Astrocyte (in vitro differentiated cells and primary cell): Measurements from ENCODE around the gene REEP6. TPM values are rescaled to one million over a fixed set of nuclear protein-coding genes. Genes with fewer than 3 reads are reported as not detected.

Experiments
- DNase-seq: peaks from one replicate; pipeline ENCODE4 v3.0.0-alpha.2; 2010; ENCODE audit warnings: low read depth
- FAIRE-seq: peaks from 2 replicates; lab custom pipeline; 2011; peaks lifted over from hg19 to GRCh38; lab: Jason Lieb, UNC
- H2AFZ ChIP-seq: 2 replicates; pipeline ENCODE4 v1.6.0; 2012; ENCODE audit warnings: low read depth, low read length, inconsistent platforms
- H3K27ac ChIP-seq: 2 replicates; pipeline ENCODE4 v1.5.1; 2011; ENCODE audit warnings: low read depth, low read length, inconsistent platforms
- H3K27me3 ChIP-seq: 2 replicates; pipeline ENCODE4 v1.6.0; 2011; ENCODE audit warnings: low read length, inconsistent platforms; ENCODE audit not compliant: insufficient read depth
- H3K36me3 ChIP-seq: 2 replicates; pipeline ENCODE4 v1.5.1; 2011; ENCODE audit warnings: low read length, inconsistent platforms; ENCODE audit not compliant: insufficient read depth
- H3K4me1 ChIP-seq: 2 replicates; pipeline ENCODE4 v1.5.1; 2011; ENCODE audit warnings: low read length, inconsistent platforms; ENCODE audit not compliant: insufficient read depth
- H3K4me2 ChIP-seq: 2 replicates; pipeline ENCODE4 v1.6.0; 2012; ENCODE audit warnings: low read length, inconsistent platforms
- H3K4me3 ChIP-seq: 2 replicates; pipeline ENCODE4 v1.5.1; 2011; ENCODE audit warnings: low read depth, mild to moderate bottlenecking, low read length, inconsistent platforms; ENCODE audit not compliant: insufficient read depth
- H3K79me2 ChIP-seq: 2 replicates; pipeline ENCODE4 v1.6.0; 2012; ENCODE audit warnings: mild to moderate bottlenecking, low read length, inconsistent platforms; ENCODE audit not compliant: insufficient read depth
- H3K9ac ChIP-seq: 2 replicates; pipeline ENCODE4 v1.6.0; 2012; ENCODE audit warnings: mild to moderate bottlenecking, low read length, inconsistent platforms
- H3K9me3 ChIP-seq: 2 replicates; pipeline ENCODE4 v1.5.1; 2012; ENCODE audit warnings: low read depth, mild to moderate bottlenecking, low read length, inconsistent platforms; ENCODE audit not compliant: insufficient read depth
- H4K20me1 ChIP-seq: 2 replicates; pipeline ENCODE4 v1.6.0; 2012; ENCODE audit warnings: low read length, inconsistent platforms; ENCODE audit not compliant: insufficient read depth
- H3K27ac Mint-ChIP-seq: one replicate; pipeline ENCODE4 v1.8.0; 2021; ENCODE audit warnings: mild to moderate bottlenecking, mixed read lengths; ENCODE audit not compliant: unreplicated experiment
- H3K27me3 Mint-ChIP-seq: one replicate; pipeline ENCODE4 v1.8.0; 2021; ENCODE audit warnings: low read depth, mixed read lengths; ENCODE audit not compliant: unreplicated experiment
- H3K36me3 Mint-ChIP-seq: one replicate; pipeline ENCODE4 v1.8.0; 2021; ENCODE audit warnings: low read depth, mixed read lengths; ENCODE audit not compliant: unreplicated experiment
- H3K4me1 Mint-ChIP-seq: one replicate; pipeline ENCODE4 v1.8.0; 2021; ENCODE audit warnings: low read depth, mixed read lengths; ENCODE audit not compliant: unreplicated experiment
- H3K4me3 Mint-ChIP-seq: one replicate; pipeline ENCODE4 v1.8.0; 2021; ENCODE audit warnings: mild to moderate bottlenecking, moderate library complexity, mixed read lengths; ENCODE audit not compliant: unreplicated experiment
- H3K9me3 Mint-ChIP-seq: one replicate; pipeline ENCODE4 v1.8.0; 2021; ENCODE audit warnings: mild to moderate bottlenecking, mixed read lengths; ENCODE audit not compliant: unreplicated experiment
- CTCF ChIP-seq: IDR thresholded peaks from 2 replicates; pipeline ENCODE4 v1.5.1; 2011; ENCODE audit warnings: low read depth, mild to moderate bottlenecking, inconsistent platforms, low read length, moderate library complexity; ENCODE audit not compliant: insufficient read depth
- EZH2 ChIP-seq: IDR thresholded peaks from 2 replicates; pipeline ENCODE4 v1.6.1; 2012; ENCODE audit warnings: mild to moderate bottlenecking, low read length, inconsistent platforms; ENCODE audit not compliant: insufficient read depth
- total RNA-seq: library from RNA; stranded (reverse); gene quantifications from 2 replicates; pipeline ENCODE4 v1.2.1, GENCODE V29; 2021

REEP6 gene
- total RNA-seq, 1 donor from 2014 or later: 5.7 TPM

DNA sequence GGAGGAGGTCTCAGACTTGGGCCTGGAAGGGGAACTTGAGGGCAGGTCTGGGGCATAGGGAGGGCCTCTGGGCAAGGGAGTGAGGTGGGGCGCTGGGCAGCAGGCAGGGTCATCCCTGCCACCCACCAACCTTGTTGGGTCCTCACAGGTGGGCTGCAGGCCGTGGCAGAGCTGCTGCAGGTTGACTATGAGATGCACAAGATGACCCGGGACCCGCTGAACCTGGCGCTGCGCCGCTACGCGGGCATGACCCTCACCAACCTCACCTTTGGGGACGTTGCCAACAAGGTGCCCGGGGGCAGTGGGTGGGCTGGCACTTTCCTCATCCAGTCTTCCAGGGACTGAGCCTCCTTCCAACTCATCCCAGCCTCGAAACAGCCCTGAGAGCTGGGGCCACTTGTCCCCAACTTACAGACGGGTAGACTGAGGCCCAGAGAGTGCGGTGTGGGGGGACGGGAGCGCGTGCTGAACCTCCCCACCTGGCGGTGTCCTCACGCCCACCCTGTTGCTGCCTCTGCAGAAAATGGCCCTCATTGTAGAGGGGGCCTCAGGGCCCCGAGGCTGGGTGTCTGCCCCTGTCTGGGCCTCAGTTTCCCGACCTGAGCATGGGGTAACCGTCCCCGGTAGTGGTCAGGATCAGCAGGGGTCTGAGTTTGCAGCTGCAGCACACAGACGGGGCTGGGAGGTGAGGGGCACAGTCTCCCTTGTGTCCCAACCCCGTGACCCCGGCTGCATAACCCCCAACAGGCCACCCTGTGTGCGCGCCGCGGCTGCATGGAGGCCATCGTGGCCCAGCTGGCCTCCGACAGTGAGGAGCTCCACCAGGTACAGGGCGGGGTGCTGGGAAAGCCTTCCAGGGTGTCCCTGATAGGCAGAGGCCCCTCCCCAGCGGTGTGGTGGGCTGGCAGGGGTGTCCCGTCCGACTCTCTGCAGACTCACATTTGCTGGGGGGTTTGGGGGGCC is 30.7 kb upstream of the REEP6 start:
- H3K9me3 Mint-ChIP-seq: no peaks in the 10 kb centered on the region
- TF ChIP-seq CTCF: no peak
- TF ChIP-seq EZH2: no peak
- H3K27me3 Mint-ChIP-seq: peaks cover 16% of the 10 kb centered on the region
- Histone ChIP-seq H3K79me2 (no peaks in the 10 kb centered on the region), H3K9ac (no peak overlapping the region), H4K20me1 (no peaks in the 10 kb centered on the region), H3K36me3 (no peaks in the 10 kb centered on the region), H3K27me3 (peaks cover 2% of the 10 kb centered on the region), H3K4me1 (no peaks in the 10 kb centered on the region), H3K9me3 (no peaks in the 10 kb centered on the region), H3K4me3 (no peak overlapping the region), H2AFZ (no peak overlapping the region), H3K27ac (no peak overlapping the region), H3K4me2 (no peak overlapping the region)
- FAIRE-seq (no peak), DNase-seq (no peak)
- no peaks in the 10 kb centered on the region for H3K4me1 Mint-ChIP-seq
- peaks cover 9% of the 10 kb centered on the region for H3K36me3 Mint-ChIP-seq
- no peak overlapping the region for H3K4me3 Mint-ChIP-seq
- H3K27ac Mint-ChIP-seq: no peak overlapping the region

DNA sequence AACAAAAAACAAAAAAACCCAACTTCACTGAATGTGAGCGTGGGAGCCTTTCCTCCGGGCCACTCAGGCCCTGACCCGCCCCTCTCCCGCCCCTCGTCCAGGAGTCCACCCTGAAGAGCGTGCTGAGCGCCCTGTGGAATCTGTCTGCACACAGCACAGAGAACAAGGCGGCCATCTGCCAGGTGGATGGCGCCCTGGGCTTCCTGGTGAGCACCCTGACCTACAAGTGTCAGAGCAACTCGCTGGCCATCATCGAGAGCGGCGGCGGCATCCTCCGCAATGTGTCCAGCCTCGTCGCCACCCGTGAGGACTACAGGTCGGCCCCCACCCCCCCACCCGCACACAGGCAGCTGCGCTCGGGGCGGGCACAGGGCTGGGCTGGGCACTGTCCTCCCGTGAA is 29.1 kb upstream of the REEP6 start:
- Mint-ChIP-seq H3K27ac (no peak overlapping the region), H3K4me3 (no peak overlapping the region), H3K9me3 (no peaks in the 10 kb centered on the region), H3K4me1 (no peaks in the 10 kb centered on the region), H3K36me3 (peaks cover 6% of the 10 kb centered on the region), H3K27me3 (peaks cover 16% of the 10 kb centered on the region)
- Histone ChIP-seq H2AFZ (no peak overlapping the region), H3K9ac (no peak overlapping the region), H3K9me3 (no peaks in the 10 kb centered on the region), H3K4me1 (no peaks in the 10 kb centered on the region), H3K4me2 (no peak overlapping the region), H3K4me3 (no peak overlapping the region), H3K36me3 (no peaks in the 10 kb centered on the region), H3K27ac (no peak overlapping the region), H4K20me1 (no peaks in the 10 kb centered on the region), H3K27me3 (peaks cover 2% of the 10 kb centered on the region), H3K79me2 (no peaks in the 10 kb centered on the region)
- FAIRE-seq (no peak), DNase-seq (no peak)
- no peak for TF ChIP-seq EZH2
- no peak for TF ChIP-seq CTCF
